Suppressor macrophage treated with lipopolysaccharide for 1 hour (primary cell): ENCODE measurements around the gene NSUN5.
"Not testable (repeated sequence)": the region's sequence is repeated elsewhere in the genome, so short reads cannot be mapped to it uniquely, and the experiment has no call there.

Experiments used
- DNase-seq, 3 donors: peaks; one replicate each; pipeline ENCODE4 v3.0.0-alpha.2; 2020 to 2022

NSUN5 gene

GRCh38 chr7:73267813-73268212, 40.8 kb downstream of the NSUN5 start:
- DNase-seq = not testable (repeated sequence)

DNA sequence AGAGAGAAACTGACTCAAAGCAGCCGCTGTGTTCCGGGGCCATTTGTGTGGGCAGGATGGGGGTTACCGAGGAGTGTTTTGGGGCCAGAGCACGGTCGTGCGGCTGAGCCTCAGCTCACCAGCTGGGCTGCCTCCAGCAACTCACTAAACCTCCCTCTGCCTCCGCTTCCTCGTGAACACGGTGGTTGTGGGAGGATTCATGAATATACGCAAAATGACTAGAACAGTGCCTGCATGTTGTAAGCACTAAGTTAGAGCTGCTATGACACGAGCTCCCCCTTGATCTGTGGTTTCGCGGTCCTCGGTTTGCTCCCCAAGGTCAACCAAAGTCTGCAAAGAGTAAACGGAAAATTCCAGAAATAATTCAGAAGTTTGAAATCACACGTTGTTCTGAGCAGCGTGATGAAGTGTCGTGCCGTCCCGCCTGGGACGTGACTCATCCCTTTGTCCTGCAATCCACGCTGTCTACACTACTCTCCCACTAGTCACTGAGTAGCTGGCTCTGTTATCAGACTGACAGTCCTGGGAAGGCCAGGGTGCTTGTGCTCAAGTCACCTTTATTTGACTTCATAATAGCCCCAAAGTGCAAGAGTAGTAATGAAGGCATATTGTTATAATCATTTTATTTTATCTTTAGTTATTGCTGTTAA, 41.8 kb downstream of the NSUN5 start:
- not testable (repeated sequence) for DNase-seq

GRCh38 chr7:73262416-73262815, 46.2 kb downstream of the NSUN5 start:
- not testable (repeated sequence) for DNase-seq
